ENCODE results near the gene IQCH.

The IQCH gene

DNA sequence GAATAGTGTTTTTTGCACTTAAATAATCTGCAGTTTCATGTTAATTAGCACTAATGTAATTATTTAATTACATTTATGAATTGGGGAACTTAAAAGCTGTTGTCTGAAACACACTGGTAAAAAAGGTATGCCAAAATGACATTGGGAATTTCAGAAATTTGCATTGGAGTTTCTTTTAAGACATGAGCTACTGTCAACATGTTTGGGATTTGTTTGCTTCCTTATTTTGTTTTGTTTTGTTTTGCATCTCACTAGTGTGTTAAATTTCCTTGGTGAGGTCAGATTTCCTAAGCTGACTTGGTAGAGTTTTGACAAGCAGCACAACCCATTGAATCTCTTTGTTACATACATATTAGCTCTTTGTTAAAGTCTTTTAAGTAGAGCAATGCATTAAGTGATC lies 119.4 kb downstream of the IQCH start:
- no peak overlapping the region for H3K4me3 Mint-ChIP-seq
- no peaks in the 10 kb centered on the region for H3K9me3 Mint-ChIP-seq
- H3K27ac Mint-ChIP-seq: no peak overlapping the region
- H3K4me1 Mint-ChIP-seq (ENCODE audit: low read depth): no peaks in the 10 kb centered on the region
- H3K27me3 Mint-ChIP-seq: peaks cover 13% of the 10 kb centered on the region
- no peaks in the 10 kb centered on the region for H3K36me3 Mint-ChIP-seq (ENCODE audit: low read depth)

GRCh38 chr15:67379530-67379929 lies 124.9 kb downstream of the IQCH start:
- Mint-ChIP-seq H3K9me3 (no peaks in the 10 kb centered on the region), H3K4me3 (no peak overlapping the region), H3K4me1 (ENCODE audit: low read depth) (no peaks in the 10 kb centered on the region), H3K36me3 (ENCODE audit: low read depth) (no peaks in the 10 kb centered on the region), H3K27ac (no peak overlapping the region), H3K27me3 (peaks cover 10% of the 10 kb centered on the region)

DNA sequence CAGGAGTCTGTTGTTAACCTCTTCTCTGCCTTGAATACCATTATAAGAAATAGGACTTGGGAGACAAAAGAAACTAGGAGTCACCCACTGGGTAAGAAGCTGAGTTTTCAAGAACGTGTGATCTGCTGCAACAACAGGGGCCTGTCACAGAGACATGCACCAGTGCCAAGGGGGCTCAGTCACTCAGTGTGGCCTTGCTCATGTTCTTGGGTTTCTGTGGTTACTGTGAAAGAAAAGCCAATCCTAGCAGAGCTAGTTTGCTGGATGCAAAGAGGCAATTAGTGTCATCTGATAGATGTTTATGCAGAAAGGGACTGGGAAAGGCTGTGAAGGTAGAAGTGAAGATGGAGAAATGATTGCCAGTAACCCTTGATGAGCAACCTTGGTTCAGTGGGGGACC lies 126.3 kb downstream of the IQCH start:
- Mint-ChIP-seq H3K4me3 (no peak overlapping the region), H3K27me3 (peaks cover 17% of the 10 kb centered on the region), H3K36me3 (ENCODE audit: low read depth) (no peaks in the 10 kb centered on the region), H3K4me1 (ENCODE audit: low read depth) (no peaks in the 10 kb centered on the region), H3K9me3 (no peaks in the 10 kb centered on the region), H3K27ac (no peak overlapping the region)

GRCh38 chr15:67381416-67382045 lies 126.9 kb downstream of the IQCH start:
- Mint-ChIP-seq H3K9me3 (no peaks in the 10 kb centered on the region), H3K36me3 (ENCODE audit: low read depth) (no peaks in the 10 kb centered on the region), H3K4me3 (no peak overlapping the region), H3K4me1 (ENCODE audit: low read depth) (no peaks in the 10 kb centered on the region), H3K27ac (no peak overlapping the region), H3K27me3 (peaks cover 17% of the 10 kb centered on the region)

DNA sequence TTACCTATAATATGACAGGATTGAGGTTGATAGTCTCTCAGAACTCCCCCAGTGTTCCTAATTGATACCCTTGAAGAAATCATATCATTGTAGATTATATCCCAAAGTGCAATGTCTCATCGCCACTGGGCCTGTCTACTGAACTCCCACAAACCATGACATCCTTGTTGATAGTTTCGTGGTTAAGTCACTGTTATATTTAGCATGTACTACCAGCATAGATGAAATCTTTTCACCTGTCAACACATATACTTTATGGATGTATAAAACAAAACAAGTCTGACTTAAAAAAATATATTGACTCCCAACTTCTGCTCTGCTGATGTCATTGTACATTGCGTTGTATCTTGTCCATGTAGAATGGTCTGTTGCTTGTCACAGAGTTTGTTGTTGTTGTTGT lies 128.1 kb downstream of the IQCH start:
- H3K4me3 Mint-ChIP-seq: no peak overlapping the region
- H3K27me3 Mint-ChIP-seq: peaks cover 14% of the 10 kb centered on the region
- H3K4me1 Mint-ChIP-seq (ENCODE audit: low read depth): no peaks in the 10 kb centered on the region
- H3K9me3 Mint-ChIP-seq: no peaks in the 10 kb centered on the region
- H3K36me3 Mint-ChIP-seq (ENCODE audit: low read depth): no peaks in the 10 kb centered on the region
- no peak overlapping the region for H3K27ac Mint-ChIP-seq

DNA sequence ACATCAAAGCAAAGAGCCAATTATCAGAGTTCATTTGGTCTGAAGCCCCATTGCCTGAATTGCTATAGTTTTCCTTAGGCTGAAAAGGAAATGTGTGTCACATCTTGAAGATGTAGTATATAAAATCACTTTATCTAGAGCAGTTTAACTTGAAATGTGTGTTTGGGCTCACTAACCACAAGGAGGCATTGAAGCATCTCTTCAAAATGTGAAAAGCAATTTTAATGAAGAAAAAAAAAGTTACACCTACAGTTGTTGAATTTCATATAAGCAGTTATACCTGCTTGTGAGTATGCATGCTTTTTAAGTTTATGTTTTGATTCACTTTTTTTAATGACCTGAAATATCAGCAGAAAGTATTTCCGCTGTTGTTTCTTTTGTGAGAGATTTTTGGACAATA lies 129.3 kb downstream of the IQCH start:
- Mint-ChIP-seq H3K27ac (no peak overlapping the region), H3K27me3 (peaks cover 7% of the 10 kb centered on the region), H3K9me3 (no peaks in the 10 kb centered on the region), H3K36me3 (ENCODE audit: low read depth) (no peaks in the 10 kb centered on the region), H3K4me1 (ENCODE audit: low read depth) (no peaks in the 10 kb centered on the region), H3K4me3 (no peak overlapping the region)

DNA sequence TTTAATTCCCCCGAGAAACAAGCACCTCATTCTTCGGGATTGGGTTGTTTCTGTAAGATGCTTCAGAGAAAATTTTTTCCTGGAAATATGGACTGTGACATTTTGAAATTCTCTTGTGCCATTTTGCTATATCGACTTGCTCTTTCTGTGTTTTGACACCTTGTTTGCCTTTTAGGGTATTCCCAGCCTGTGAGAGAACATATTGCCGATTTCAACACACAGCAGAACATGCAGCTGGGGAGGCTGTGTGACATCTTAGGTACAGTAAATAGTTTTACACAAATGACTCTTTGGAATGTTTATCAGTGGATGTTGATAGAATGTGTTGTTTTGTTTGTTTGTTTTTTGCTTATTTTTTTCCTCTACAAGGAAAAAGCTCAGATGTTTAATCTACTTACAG lies 130.2 kb downstream of the IQCH start:
- Mint-ChIP-seq H3K36me3 (ENCODE audit: low read depth) (no peaks in the 10 kb centered on the region), H3K9me3 (no peaks in the 10 kb centered on the region), H3K4me1 (ENCODE audit: low read depth) (no peaks in the 10 kb centered on the region), H3K4me3 (no peak overlapping the region), H3K27me3 (peaks cover 7% of the 10 kb centered on the region), H3K27ac (no peak overlapping the region)

- Mint-ChIP-seq H3K36me3 (ENCODE audit: low read depth) (no peaks in the 10 kb centered on the region), H3K27ac (no peak overlapping the region), H3K4me1 (ENCODE audit: low read depth) (no peaks in the 10 kb centered on the region), H3K27me3 (peaks cover 7% of the 10 kb centered on the region), H3K4me3 (no peak overlapping the region), H3K9me3 (no peaks in the 10 kb centered on the region)
Measured at GRCh38 chr15:67385971-67386370, 131.4 kb downstream of the IQCH start.

DNA sequence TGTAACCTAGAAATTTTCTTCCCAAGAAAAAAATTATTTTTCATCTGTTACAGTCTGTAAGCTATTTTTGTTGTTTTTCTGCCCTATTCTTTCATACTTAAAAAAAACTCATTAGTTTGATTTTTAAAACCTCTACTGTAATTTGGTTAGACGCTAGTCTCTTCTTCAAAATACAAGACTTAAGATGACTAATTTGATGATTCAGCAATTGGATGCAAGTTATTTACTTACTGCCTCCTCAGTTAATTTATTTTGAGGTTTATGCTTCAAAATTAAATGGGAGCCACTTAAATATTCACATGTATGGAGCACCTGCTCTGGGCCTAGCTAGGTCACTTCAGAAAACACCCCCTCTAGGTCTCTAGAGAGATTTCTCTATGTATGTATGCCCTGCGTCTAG lies 132.4 kb downstream of the IQCH start:
- Mint-ChIP-seq H3K27me3 (peaks cover 11% of the 10 kb centered on the region), H3K9me3 (no peaks in the 10 kb centered on the region), H3K27ac (no peak overlapping the region), H3K4me1 (ENCODE audit: low read depth) (no peaks in the 10 kb centered on the region), H3K36me3 (ENCODE audit: low read depth) (no peaks in the 10 kb centered on the region), H3K4me3 (no peak overlapping the region)

- no peaks in the 10 kb centered on the region for H3K9me3 Mint-ChIP-seq
- H3K27me3 Mint-ChIP-seq: peaks cover 12% of the 10 kb centered on the region
- H3K4me1 Mint-ChIP-seq (ENCODE audit: low read depth): no peaks in the 10 kb centered on the region
- no peak overlapping the region for H3K27ac Mint-ChIP-seq
- H3K4me3 Mint-ChIP-seq: no peak overlapping the region
- no peaks in the 10 kb centered on the region for H3K36me3 Mint-ChIP-seq (ENCODE audit: low read depth)
Measured at GRCh38 chr15:67389975-67390374, 135.4 kb downstream of the IQCH start.

DNA sequence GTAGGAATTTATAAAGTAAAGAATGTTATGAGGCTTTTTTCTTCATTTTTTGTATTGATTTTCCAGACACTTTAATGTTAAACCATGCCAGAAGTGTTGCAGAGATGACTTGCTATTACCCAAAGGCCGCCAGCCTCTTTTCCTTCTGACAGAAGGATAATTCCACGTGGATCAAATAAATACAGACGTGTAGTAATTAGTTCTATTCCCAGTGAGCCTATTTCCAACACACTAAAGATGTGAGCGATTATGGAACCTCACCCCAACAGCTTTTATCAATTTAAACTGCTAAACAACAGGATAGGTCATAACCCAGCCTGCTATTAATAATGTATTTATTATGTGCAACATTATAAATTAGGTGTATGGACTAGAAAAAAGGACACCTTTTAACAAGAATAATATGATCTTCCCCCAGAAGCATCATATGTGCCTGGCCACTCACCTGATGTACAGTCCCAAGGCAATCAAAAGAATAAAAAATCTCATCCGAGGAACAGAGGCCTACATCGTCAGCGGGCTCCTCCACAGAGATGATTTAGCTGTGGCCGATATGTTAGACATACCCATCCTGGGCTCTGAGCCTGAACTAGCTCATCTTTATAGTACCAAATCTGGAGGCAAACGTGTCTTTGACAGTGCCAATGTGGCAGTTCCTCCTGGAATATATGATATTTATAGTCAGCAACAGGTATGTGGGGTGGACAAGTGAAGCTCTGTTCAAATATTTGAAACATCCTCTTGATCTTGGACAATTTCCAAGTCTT lies 140.5 kb downstream of the IQCH start:
- Mint-ChIP-seq H3K4me3 (no peak overlapping the region), H3K27me3 (peaks cover 9% of the 10 kb centered on the region), H3K36me3 (ENCODE audit: low read depth) (no peaks in the 10 kb centered on the region), H3K9me3 (no peaks in the 10 kb centered on the region), H3K4me1 (ENCODE audit: low read depth) (no peaks in the 10 kb centered on the region), H3K27ac (no peak overlapping the region)

DNA sequence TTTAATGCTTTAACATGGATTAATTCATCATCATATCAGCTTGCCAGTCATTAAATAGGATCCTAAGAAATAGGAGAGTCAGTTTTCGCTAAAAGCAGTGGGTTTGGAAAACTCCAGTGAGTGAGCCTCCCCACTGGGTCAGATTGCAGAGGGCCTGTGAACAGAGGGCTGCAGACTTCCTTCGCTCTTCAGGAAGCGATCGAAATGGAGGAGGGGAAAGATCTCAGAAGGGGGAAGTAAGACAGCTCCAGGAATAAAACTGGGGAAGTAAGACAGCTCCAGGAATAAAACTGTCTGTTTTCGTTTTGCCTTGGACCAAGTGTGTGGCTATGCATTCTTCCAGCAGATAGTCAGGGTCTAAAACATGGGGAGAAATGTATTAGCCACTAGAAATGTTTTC lies 141.5 kb downstream of the IQCH start:
- H3K4me3 Mint-ChIP-seq: no peak overlapping the region
- H3K27me3 Mint-ChIP-seq: peaks cover 9% of the 10 kb centered on the region
- no peaks in the 10 kb centered on the region for H3K36me3 Mint-ChIP-seq (ENCODE audit: low read depth)

GRCh38 chr15:67397139-67397538 lies 142.6 kb downstream of the IQCH start:
- Mint-ChIP-seq H3K4me3 (no peak overlapping the region), H3K9me3 (no peaks in the 10 kb centered on the region), H3K27ac (no peak overlapping the region), H3K27me3 (peaks cover 3% of the 10 kb centered on the region), H3K36me3 (ENCODE audit: low read depth) (no peaks in the 10 kb centered on the region), H3K4me1 (ENCODE audit: low read depth) (no peaks in the 10 kb centered on the region)

More for the DNA sequence above, 141.5 kb downstream of the IQCH start:
- Mint-ChIP-seq H3K4me1 (ENCODE audit: low read depth) (no peaks in the 10 kb centered on the region), H3K9me3 (no peaks in the 10 kb centered on the region), H3K27ac (no peak overlapping the region)

- H3K27ac Mint-ChIP-seq: no peak overlapping the region
- no peaks in the 10 kb centered on the region for H3K27me3 Mint-ChIP-seq
- H3K36me3 Mint-ChIP-seq (ENCODE audit: low read depth): no peaks in the 10 kb centered on the region
- no peaks in the 10 kb centered on the region for H3K4me1 Mint-ChIP-seq (ENCODE audit: low read depth)
- H3K9me3 Mint-ChIP-seq: no peaks in the 10 kb centered on the region
- H3K4me3 Mint-ChIP-seq: no peak overlapping the region
Measured at GRCh38 chr15:67399925-67400324, 145.3 kb downstream of the IQCH start.

- no peaks in the 10 kb centered on the region for H3K4me1 Mint-ChIP-seq (ENCODE audit: low read depth)
- no peak overlapping the region for H3K4me3 Mint-ChIP-seq
- no peaks in the 10 kb centered on the region for H3K36me3 Mint-ChIP-seq (ENCODE audit: low read depth)
- no peaks in the 10 kb centered on the region for H3K27me3 Mint-ChIP-seq
- H3K9me3 Mint-ChIP-seq: no peaks in the 10 kb centered on the region
- H3K27ac Mint-ChIP-seq: no peak overlapping the region
Measured at GRCh38 chr15:67400890-67401289, 146.3 kb downstream of the IQCH start.

DNA sequence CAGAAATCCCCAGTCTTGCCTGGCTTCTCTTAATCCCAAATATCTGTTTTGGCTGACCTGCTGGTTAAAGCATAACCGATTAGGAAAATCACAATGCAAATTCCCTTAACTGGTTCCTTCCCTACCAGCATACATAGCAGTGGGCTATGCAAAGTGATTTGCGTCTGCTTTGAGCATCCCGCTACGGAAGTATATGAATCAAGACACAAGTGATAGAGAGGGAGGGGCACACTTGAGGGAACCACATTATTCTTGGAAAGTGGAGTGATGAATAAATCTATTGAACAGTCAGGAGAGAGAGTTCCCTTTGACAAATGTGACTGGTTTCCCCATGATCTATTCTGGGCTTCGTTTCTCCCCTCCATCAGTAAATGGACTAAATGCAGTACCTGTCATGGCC lies 146.8 kb downstream of the IQCH start:
- Mint-ChIP-seq H3K27me3 (no peaks in the 10 kb centered on the region), H3K36me3 (ENCODE audit: low read depth) (no peaks in the 10 kb centered on the region), H3K4me1 (ENCODE audit: low read depth) (no peaks in the 10 kb centered on the region), H3K9me3 (no peaks in the 10 kb centered on the region), H3K27ac (no peak overlapping the region), H3K4me3 (no peak overlapping the region)

All from stimulated activated naive CD8-positive, alpha-beta T cell treated with anti-CD3 and anti-CD28 coated beads, Interleukin-15, Interleukin-2, amounts not matched to agents 100 ng/mL and 50 ng/mL, for 24 hours (primary cell).